ENCODE data around the gene OPA3.

Gene OPA3

GRCh38 chr19:45499196-45500180 is 85.1 kb downstream of the OPA3 start:
- H3K9me3 Mint-ChIP-seq, result no peaks in the 10 kb centered on the region
- H3K4me1 Mint-ChIP-seq, result peaks cover 39% of the 10 kb centered on the region
- H3K27ac Mint-ChIP-seq, result no peak overlapping the region
- no peaks in the 10 kb centered on the region for H3K36me3 Mint-ChIP-seq (ENCODE audit: low read depth)
- ATAC-seq (peak; percentile 45), DNase-seq (peak; percentile 76)
- H3K4me3 Mint-ChIP-seq, result peak overlapping the region; percentile 50
- H3K27me3 Mint-ChIP-seq, result peaks cover 24% of the 10 kb centered on the region

GRCh38 chr19:45498411-45499195 is 86.0 kb downstream of the OPA3 start, which contains the start of gene PPM1N:
Gene PPM1N (plus strand): TSS chr19:45498443. CDS start chr19:45498473, 30 bp downstream.
- Mint-ChIP-seq H3K4me3 (peak within 1 kb of the TSS; percentile 84), H3K27me3 (peaks cover 29% of the 10 kb centered on the region), H3K9me3 (no peaks in the 10 kb centered on the region), H3K4me1 (peaks cover 38% of the 10 kb centered on the region), H3K27ac (peak within 1 kb of the TSS; percentile 75), H3K36me3 (ENCODE audit: low read depth) (no peaks in the 10 kb centered on the region)
- peak; percentile 57 for ATAC-seq
- DNase-seq, result peak; percentile 75

GRCh38 chr19:45497791-45498190 is 86.8 kb downstream of the OPA3 start:
- Mint-ChIP-seq H3K27ac (peak overlapping the region; percentile 53), H3K4me3 (peak overlapping the region; percentile 58), H3K27me3 (peaks cover 34% of the 10 kb centered on the region), H3K4me1 (peaks cover 45% of the 10 kb centered on the region), H3K9me3 (no peaks in the 10 kb centered on the region), H3K36me3 (ENCODE audit: low read depth) (no peaks in the 10 kb centered on the region)
- DNase-seq (no peak), ATAC-seq (no peak)

GRCh38 chr19:45496349-45496953 is 88.2 kb downstream of the OPA3 start:
- no peak overlapping the region for H3K27ac Mint-ChIP-seq

GRCh38 chr19:45495178-45495577 is 89.4 kb downstream of the OPA3 start:
- DNase-seq (no peak), ATAC-seq (no peak)
- H3K9me3 Mint-ChIP-seq, result no peaks in the 10 kb centered on the region
- H3K4me1 Mint-ChIP-seq, result peaks cover 38% of the 10 kb centered on the region
- H3K4me3 Mint-ChIP-seq, result peak overlapping the region; percentile 22
- no peak overlapping the region for H3K27ac Mint-ChIP-seq
- H3K27me3 Mint-ChIP-seq, result peaks cover 42% of the 10 kb centered on the region
- no peaks in the 10 kb centered on the region for H3K36me3 Mint-ChIP-seq (ENCODE audit: low read depth)

More at GRCh38 chr19:45496349-45496953, 88.2 kb downstream of the OPA3 start:
- Mint-ChIP-seq H3K9me3 (no peaks in the 10 kb centered on the region), H3K4me1 (peaks cover 40% of the 10 kb centered on the region), H3K27me3 (peaks cover 42% of the 10 kb centered on the region), H3K4me3 (peak overlapping the region; percentile 22), H3K36me3 (ENCODE audit: low read depth) (no peaks in the 10 kb centered on the region)
- ATAC-seq (peak; percentile 5), DNase-seq (no peak)

GRCh38 chr19:45494261-45494916 is 90.2 kb downstream of the OPA3 start:
- no peaks in the 10 kb centered on the region for H3K36me3 Mint-ChIP-seq (ENCODE audit: low read depth)
- H3K4me1 Mint-ChIP-seq, result peaks cover 36% of the 10 kb centered on the region
- no peak for ATAC-seq
- no peaks in the 10 kb centered on the region for H3K9me3 Mint-ChIP-seq
- no peak overlapping the region for H3K4me3 Mint-ChIP-seq
- H3K27ac Mint-ChIP-seq, result no peak overlapping the region
- peaks cover 39% of the 10 kb centered on the region for H3K27me3 Mint-ChIP-seq
- no peak for DNase-seq

- DNase-seq (no peak), ATAC-seq (no peak)
- Mint-ChIP-seq H3K4me3 (peak overlapping the region; percentile 41), H3K36me3 (ENCODE audit: low read depth) (no peaks in the 10 kb centered on the region), H3K4me1 (peaks cover 26% of the 10 kb centered on the region), H3K9me3 (no peaks in the 10 kb centered on the region), H3K27me3 (peaks cover 38% of the 10 kb centered on the region), H3K27ac (no peak overlapping the region)
Measured at GRCh38 chr19:45492627-45493470, 91.8 kb downstream of the OPA3 start.

GRCh38 chr19:45492137-45492626 is 92.4 kb downstream of the OPA3 start:
- Mint-ChIP-seq H3K36me3 (ENCODE audit: low read depth) (no peaks in the 10 kb centered on the region), H3K27ac (no peak overlapping the region), H3K27me3 (peaks cover 38% of the 10 kb centered on the region), H3K9me3 (no peaks in the 10 kb centered on the region), H3K4me1 (peaks cover 23% of the 10 kb centered on the region), H3K4me3 (no peak overlapping the region)
- ATAC-seq (no peak), DNase-seq (no peak)

- Mint-ChIP-seq H3K27ac (no peak overlapping the region), H3K4me1 (peaks cover 20% of the 10 kb centered on the region), H3K4me3 (no peak overlapping the region), H3K36me3 (ENCODE audit: low read depth) (no peaks in the 10 kb centered on the region), H3K9me3 (no peaks in the 10 kb centered on the region), H3K27me3 (peaks cover 24% of the 10 kb centered on the region)
- ATAC-seq, result no peak
- DNase-seq, result no peak
Measured at GRCh38 chr19:45489216-45489855, 95.3 kb downstream of the OPA3 start.

GRCh38 chr19:45488708-45489107 is 95.9 kb downstream of the OPA3 start:
- peaks cover 19% of the 10 kb centered on the region for H3K27me3 Mint-ChIP-seq
- H3K9me3 Mint-ChIP-seq, result no peaks in the 10 kb centered on the region
- no peak overlapping the region for H3K27ac Mint-ChIP-seq
- H3K36me3 Mint-ChIP-seq (ENCODE audit: low read depth), result no peaks in the 10 kb centered on the region
- H3K4me1 Mint-ChIP-seq, result peaks cover 20% of the 10 kb centered on the region
- no peak for ATAC-seq
- H3K4me3 Mint-ChIP-seq, result no peak overlapping the region
- no peak for DNase-seq

- peak overlapping the region; percentile 77 for H3K27ac Mint-ChIP-seq
- DNase-seq, result peak; percentile 99
- peak; percentile 99 for ATAC-seq
- H3K4me3 Mint-ChIP-seq, result peak overlapping the region; percentile 82
- H3K27me3 Mint-ChIP-seq, result peaks cover 7% of the 10 kb centered on the region
- H3K36me3 Mint-ChIP-seq (ENCODE audit: low read depth), result no peaks in the 10 kb centered on the region
- H3K9me3 Mint-ChIP-seq, result no peaks in the 10 kb centered on the region
- H3K4me1 Mint-ChIP-seq, result peaks cover 11% of the 10 kb centered on the region
Measured at GRCh38 chr19:45485305-45486077, 99.1 kb downstream of the OPA3 start.

GRCh38 chr19:45484273-45484945 is 100.2 kb downstream of the OPA3 start:
- Mint-ChIP-seq H3K9me3 (no peaks in the 10 kb centered on the region), H3K4me1 (peaks cover 14% of the 10 kb centered on the region), H3K36me3 (ENCODE audit: low read depth) (no peaks in the 10 kb centered on the region), H3K27me3 (peaks cover 7% of the 10 kb centered on the region), H3K27ac (no peak overlapping the region), H3K4me3 (peak overlapping the region; percentile 9)
- DNase-seq, result no peak
- no peak for ATAC-seq
